HUES48 (cell line): Measurements from ENCODE around the gene SHPK.

ENCODE experiments used
- H3K27ac ChIP-seq: one replicate; pipeline ENCODE4 v1.7.0; 2013; ENCODE audit warnings: low read depth, low read length, inconsistent platforms
- H3K27me3 ChIP-seq: 2 replicates; pipeline ENCODE4 v1.6.1; 2013; ENCODE audit warnings: mild to moderate bottlenecking, low read length; ENCODE audit not compliant: control insufficient read depth, insufficient read depth
- H3K36me3 ChIP-seq: 2 replicates; pipeline ENCODE4 v1.6.1; 2013; ENCODE audit warnings: low read length; ENCODE audit not compliant: control insufficient read depth, insufficient read depth
- H3K4me1 ChIP-seq: 2 replicates; pipeline ENCODE4 v1.6.1; 2013; ENCODE audit warnings: mild to moderate bottlenecking, low read length; ENCODE audit not compliant: control insufficient read depth, insufficient read depth
- H3K4me3 ChIP-seq: 2 replicates; pipeline ENCODE4 v1.5.1; 2013; ENCODE audit warnings: mild to moderate bottlenecking, low read depth, low read length
- H3K9ac ChIP-seq: 2 replicates; pipeline ENCODE4 v1.6.1; 2013; ENCODE audit warnings: mild to moderate bottlenecking, low read depth, low read length, moderate library complexity
- H3K9me3 ChIP-seq: 2 replicates; pipeline ENCODE4 v1.6.1; 2013; ENCODE audit warnings: low read length; ENCODE audit not compliant: control insufficient read depth, insufficient read depth

The SHPK gene

GRCh38 chr17:3643889-3644349, 7.9 kb upstream of the SHPK start:
- H3K9ac ChIP-seq = no peak overlapping the region
- no peak overlapping the region for H3K4me3 ChIP-seq
- H3K36me3 ChIP-seq = peaks cover 31% of the 10 kb centered on the region

GRCh38 chr17:3641717-3642486, 5.9 kb upstream of the SHPK start:
- Histone ChIP-seq H3K27me3 (no peaks in the 10 kb centered on the region), H3K27ac (peak overlapping the region; percentile 12), H3K4me3 (no peak overlapping the region), H3K36me3 (peaks cover 19% of the 10 kb centered on the region), H3K9me3 (no peaks in the 10 kb centered on the region), H3K9ac (no peak overlapping the region), H3K4me1 (peaks cover 13% of the 10 kb centered on the region)

More at GRCh38 chr17:3643889-3644349, 7.9 kb upstream of the SHPK start:
- no peaks in the 10 kb centered on the region for H3K27me3 ChIP-seq
- H3K27ac ChIP-seq = no peak overlapping the region
- peaks cover 13% of the 10 kb centered on the region for H3K4me1 ChIP-seq
- no peaks in the 10 kb centered on the region for H3K9me3 ChIP-seq

- Histone ChIP-seq H3K27ac (no peak overlapping the region), H3K9ac (no peak overlapping the region), H3K4me3 (no peak overlapping the region), H3K4me1 (peaks cover 13% of the 10 kb centered on the region), H3K9me3 (no peaks in the 10 kb centered on the region), H3K27me3 (no peaks in the 10 kb centered on the region), H3K36me3 (peaks cover 19% of the 10 kb centered on the region)
These were observed 5.0 kb upstream of the SHPK start for GRCh38 chr17:3641014-3641413.

GRCh38 chr17:3639981-3640596, 4.0 kb upstream of the SHPK start:
- H3K36me3 ChIP-seq = peaks cover 18% of the 10 kb centered on the region
- H3K27me3 ChIP-seq = no peaks in the 10 kb centered on the region
- H3K4me1 ChIP-seq = peaks cover 13% of the 10 kb centered on the region
- no peak overlapping the region for H3K27ac ChIP-seq
- no peaks in the 10 kb centered on the region for H3K9me3 ChIP-seq
- H3K4me3 ChIP-seq = no peak overlapping the region
- no peak overlapping the region for H3K9ac ChIP-seq

- Histone ChIP-seq H3K27me3 (no peaks in the 10 kb centered on the region), H3K4me1 (peaks cover 13% of the 10 kb centered on the region), H3K36me3 (peaks cover 20% of the 10 kb centered on the region), H3K9me3 (no peaks in the 10 kb centered on the region), H3K27ac (peak overlapping the region; percentile 99), H3K4me3 (peak overlapping the region; percentile 88), H3K9ac (peak overlapping the region; percentile 90; the same call in 1 of the 2 replicates)
These were observed 891 bp upstream of the SHPK start for GRCh38 chr17:3636908-3637373.

- Histone ChIP-seq H3K36me3 (peaks cover 19% of the 10 kb centered on the region), H3K27me3 (no peaks in the 10 kb centered on the region), H3K4me3 (peak overlapping the region; percentile 88), H3K9me3 (no peaks in the 10 kb centered on the region), H3K27ac (peak overlapping the region; percentile 68), H3K4me1 (peaks cover 5% of the 10 kb centered on the region; the same call in 1 of the 2 replicates), H3K9ac (peak overlapping the region; percentile 67)
These were observed 436 bp downstream of the SHPK start for GRCh38 chr17:3635474-3636153.

- Histone ChIP-seq H3K4me3 (no peak overlapping the region), H3K27ac (no peak overlapping the region), H3K27me3 (no peaks in the 10 kb centered on the region), H3K4me1 (no peaks in the 10 kb centered on the region), H3K9me3 (no peaks in the 10 kb centered on the region), H3K9ac (no peak overlapping the region), H3K36me3 (peaks cover 39% of the 10 kb centered on the region)
These were observed 3.8 kb downstream of the SHPK start for GRCh38 chr17:3632287-3632686.

GRCh38 chr17:3630781-3631180, 5.3 kb downstream of the SHPK start:
- no peaks in the 10 kb centered on the region for H3K27me3 ChIP-seq
- H3K9me3 ChIP-seq = no peaks in the 10 kb centered on the region
- no peaks in the 10 kb centered on the region for H3K4me1 ChIP-seq
- no peak overlapping the region for H3K4me3 ChIP-seq
- H3K9ac ChIP-seq = no peak overlapping the region
- H3K27ac ChIP-seq = no peak overlapping the region
- peaks cover 50% of the 10 kb centered on the region for H3K36me3 ChIP-seq

- H3K36me3 ChIP-seq = peaks cover 71% of the 10 kb centered on the region
- no peak overlapping the region for H3K27ac ChIP-seq
- no peaks in the 10 kb centered on the region for H3K4me1 ChIP-seq
- H3K4me3 ChIP-seq = no peak overlapping the region
- no peak overlapping the region for H3K9ac ChIP-seq
- H3K9me3 ChIP-seq = no peaks in the 10 kb centered on the region
- H3K27me3 ChIP-seq = no peaks in the 10 kb centered on the region
These were observed 8.3 kb downstream of the SHPK start for GRCh38 chr17:3627769-3628167.

- Histone ChIP-seq H3K4me1 (no peaks in the 10 kb centered on the region), H3K9ac (no peak overlapping the region), H3K27me3 (no peaks in the 10 kb centered on the region), H3K36me3 (peaks cover 71% of the 10 kb centered on the region), H3K9me3 (no peaks in the 10 kb centered on the region), H3K27ac (no peak overlapping the region), H3K4me3 (no peak overlapping the region)
These were observed 8.9 kb downstream of the SHPK start for GRCh38 chr17:3626831-3627768.
